ENCODE data around the gene CBLB. TPM values are rescaled to one million over a fixed set of nuclear protein-coding genes. Genes with fewer than 3 reads are reported as not detected.

CBLB gene
- total RNA-seq, 1 donor from 2014 or later: 46.7 TPM

GRCh38 chr3:105853801-105854432 is 14.9 kb downstream of the CBLB start:
- H3K4me3 ChIP-seq: no peak overlapping the region
- H3K27me3 ChIP-seq (ENCODE audit: low read depth): no peaks in the 10 kb centered on the region
- intact Hi-C loops (cut with micrococcal nuclease): no loop called here
- no peak overlapping the region for H3K27ac ChIP-seq (replicated peaks)
- no peak for TF ChIP-seq CTCF (IDR thresholded peaks at IDR 0.05; ENCODE audit: borderline replicate concordance)
- DNase-seq: no peak
- peaks cover 85% of the 10 kb centered on the region for H3K4me1 ChIP-seq
- no peaks in the 10 kb centered on the region for H3K9me3 ChIP-seq (replicated peaks)
- H3K36me3 ChIP-seq: peaks cover 52% of the 10 kb centered on the region

- Histone ChIP-seq H3K4me3 (no peak overlapping the region), H3K9me3 (replicated peaks) (no peaks in the 10 kb centered on the region), H3K4me1 (peaks cover 85% of the 10 kb centered on the region), H3K27ac (replicated peaks) (peak overlapping the region; percentile 34), H3K27me3 (ENCODE audit: low read depth) (no peaks in the 10 kb centered on the region), H3K36me3 (peaks cover 43% of the 10 kb centered on the region)
- DNase-seq: no peak
- intact Hi-C loops (cut with micrococcal nuclease): no loop called here
- TF ChIP-seq CTCF (IDR thresholded peaks at IDR 0.05; ENCODE audit: borderline replicate concordance): no peak
Observed at GRCh38 chr3:105851582-105851981, 17.2 kb downstream of the CBLB start.

GRCh38 chr3:105851176-105851575 is 17.6 kb downstream of the CBLB start:
- H3K9me3 ChIP-seq (replicated peaks): no peaks in the 10 kb centered on the region
- H3K36me3 ChIP-seq: peaks cover 43% of the 10 kb centered on the region
- DNase-seq: no peak
- H3K27me3 ChIP-seq (ENCODE audit: low read depth): no peaks in the 10 kb centered on the region
- intact Hi-C loops (cut with micrococcal nuclease): no loop called here
- peaks cover 85% of the 10 kb centered on the region for H3K4me1 ChIP-seq
- H3K4me3 ChIP-seq: no peak overlapping the region
- TF ChIP-seq CTCF (IDR thresholded peaks at IDR 0.05; ENCODE audit: borderline replicate concordance): no peak
- peak overlapping the region; percentile 34 for H3K27ac ChIP-seq (replicated peaks)

- no peak for DNase-seq
- Histone ChIP-seq H3K27ac (replicated peaks) (no peak overlapping the region), H3K27me3 (ENCODE audit: low read depth) (no peaks in the 10 kb centered on the region), H3K9me3 (replicated peaks) (no peaks in the 10 kb centered on the region), H3K4me1 (peaks cover 86% of the 10 kb centered on the region), H3K4me3 (no peak overlapping the region), H3K36me3 (peaks cover 43% of the 10 kb centered on the region)
- intact Hi-C loops (cut with micrococcal nuclease): no loop called here
- TF ChIP-seq CTCF (IDR thresholded peaks at IDR 0.05; ENCODE audit: borderline replicate concordance): no peak
Observed at GRCh38 chr3:105850593-105850992, 18.2 kb downstream of the CBLB start.

- TF ChIP-seq CTCF (IDR thresholded peaks at IDR 0.05; ENCODE audit: borderline replicate concordance): no peak
Observed at GRCh38 chr3:105848821-105849220, 20.0 kb downstream of the CBLB start.

More at GRCh38 chr3:105848821-105849220, 20.0 kb downstream of the CBLB start:
- Histone ChIP-seq H3K4me3 (no peak overlapping the region), H3K27ac (replicated peaks) (peak overlapping the region; percentile 77), H3K36me3 (peaks cover 29% of the 10 kb centered on the region), H3K27me3 (ENCODE audit: low read depth) (no peaks in the 10 kb centered on the region), H3K4me1 (peaks cover 86% of the 10 kb centered on the region), H3K9me3 (replicated peaks) (no peaks in the 10 kb centered on the region)
- intact Hi-C loops (cut with micrococcal nuclease): no loop called here
- no peak for DNase-seq
